ENCODE data around the gene MFSD12. TPM values are rescaled to one million over a fixed set of nuclear protein-coding genes. Genes with fewer than 3 reads are reported as not detected.

The MFSD12 gene
- total RNA-seq, 1 donor from 2014 or later: 46.3 TPM

DNA sequence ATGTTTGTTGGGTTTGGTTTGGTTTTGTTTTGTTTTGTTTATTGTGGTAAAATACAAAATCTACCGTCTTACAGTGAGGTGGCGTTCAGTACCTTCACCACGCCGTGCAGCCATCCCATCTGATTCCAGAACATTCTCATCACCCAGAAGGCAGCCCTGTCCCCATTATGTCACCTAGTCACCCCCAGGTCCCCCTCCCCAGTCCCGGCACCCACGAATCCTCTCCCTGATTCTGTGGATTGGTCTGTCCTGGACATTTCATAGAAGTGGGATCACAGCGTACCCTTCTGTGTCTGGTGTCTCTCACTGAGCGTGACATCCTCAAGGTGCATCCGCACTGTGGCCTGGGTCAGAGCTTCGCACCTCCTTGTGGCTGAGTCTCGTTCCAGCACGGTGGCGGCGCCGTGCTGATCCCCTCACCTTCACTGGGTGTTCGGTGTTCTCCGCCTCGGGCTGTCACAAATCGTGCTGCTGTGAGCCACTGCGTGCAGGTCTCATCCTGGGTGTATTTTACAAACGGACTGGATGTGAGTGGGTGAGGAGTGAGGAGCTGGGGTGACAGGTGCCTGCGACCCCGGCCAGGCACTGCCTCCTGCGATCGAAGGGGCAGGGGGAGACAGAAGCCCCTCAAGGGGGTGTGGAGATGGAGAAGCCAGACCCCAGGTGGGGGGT lies 19.0 kb downstream of the MFSD12 start:
- FAIRE-seq: no peak
- no peak overlapping the region for H3K4me3 ChIP-seq (ENCODE audit: low read depth, low read length)
- TF ChIP-seq CTCF (IDR thresholded peaks at IDR 0.05; ENCODE audit: insufficient read depth, low read length, severe bottlenecking): no peak
- no peaks in the 10 kb centered on the region for H3K27me3 ChIP-seq (ENCODE audit: control insufficient read depth, insufficient read depth, low read length)
- DNase-seq (ENCODE audit: low read depth): no peak
- peaks cover 16% of the 10 kb centered on the region for H3K36me3 ChIP-seq (ENCODE audit: control insufficient read depth, insufficient read depth, low read length)

- no peaks in the 10 kb centered on the region for H3K27me3 ChIP-seq (ENCODE audit: control insufficient read depth, insufficient read depth, low read length)
- DNase-seq (ENCODE audit: low read depth) (no peak), FAIRE-seq (no peak)
- no peak for TF ChIP-seq CTCF (IDR thresholded peaks at IDR 0.05; ENCODE audit: insufficient read depth, low read length, severe bottlenecking)
- H3K4me3 ChIP-seq (ENCODE audit: low read depth, low read length): no peak overlapping the region
- H3K36me3 ChIP-seq (ENCODE audit: control insufficient read depth, insufficient read depth, low read length): peaks cover 18% of the 10 kb centered on the region
These were observed 19.7 kb downstream of the MFSD12 start for GRCh38 chr19:3537438-3538240.

DNA sequence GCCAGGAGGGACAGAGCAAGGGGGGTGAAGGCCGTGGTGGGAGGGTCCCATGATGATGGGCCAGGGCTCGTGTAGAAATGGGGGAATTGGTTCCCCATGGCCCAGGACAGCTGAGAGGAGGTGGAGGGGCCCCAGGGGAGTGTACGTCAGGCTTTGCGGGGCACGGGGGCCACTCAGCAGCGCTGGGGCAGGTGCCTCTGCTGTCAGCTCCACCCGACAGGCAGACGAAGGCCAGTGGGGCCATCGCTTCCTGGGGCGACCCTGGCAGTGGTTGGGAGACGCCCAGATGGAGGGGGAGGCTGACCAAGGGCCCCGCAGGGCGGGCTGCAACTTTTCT lies 20.3 kb downstream of the MFSD12 start:
- H3K27me3 ChIP-seq (ENCODE audit: control insufficient read depth, insufficient read depth, low read length): no peaks in the 10 kb centered on the region
- no peak for FAIRE-seq
- TF ChIP-seq CTCF (IDR thresholded peaks at IDR 0.05; ENCODE audit: insufficient read depth, low read length, severe bottlenecking): no peak
- no peak for DNase-seq (ENCODE audit: low read depth)
- H3K36me3 ChIP-seq (ENCODE audit: control insufficient read depth, insufficient read depth, low read length): peaks cover 19% of the 10 kb centered on the region
- no peak overlapping the region for H3K4me3 ChIP-seq (ENCODE audit: low read depth, low read length)

GRCh38 chr19:3536429-3537100 lies 20.8 kb downstream of the MFSD12 start:
- Histone ChIP-seq H3K27me3 (ENCODE audit: control insufficient read depth, insufficient read depth, low read length) (no peaks in the 10 kb centered on the region), H3K36me3 (ENCODE audit: control insufficient read depth, insufficient read depth, low read length) (peaks cover 21% of the 10 kb centered on the region), H3K4me3 (ENCODE audit: low read depth, low read length) (no peak overlapping the region)
- DNase-seq (ENCODE audit: low read depth) (no peak), FAIRE-seq (no peak)
- no peak for TF ChIP-seq CTCF (IDR thresholded peaks at IDR 0.05; ENCODE audit: insufficient read depth, low read length, severe bottlenecking)

DNA sequence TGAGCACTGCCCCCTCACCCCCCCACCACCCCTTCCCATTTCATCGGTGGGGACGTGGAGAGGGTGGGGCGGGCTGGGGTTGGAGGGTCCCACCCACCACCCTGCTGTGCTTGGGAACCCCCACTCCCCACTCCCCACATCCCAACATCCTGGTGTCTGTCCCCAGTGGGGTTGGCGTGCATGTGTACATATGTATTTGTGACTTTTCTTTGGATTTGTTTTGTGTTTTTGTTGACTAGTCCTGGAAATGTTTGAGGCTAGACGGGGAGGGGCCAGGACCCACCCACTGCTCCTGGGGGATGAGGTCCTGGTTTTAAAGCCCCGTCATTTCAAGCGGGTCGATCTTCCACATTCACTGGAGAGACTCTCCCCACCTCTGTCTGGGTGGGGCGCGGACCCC lies 21.4 kb downstream of the MFSD12 start:
- no peak for TF ChIP-seq CTCF (IDR thresholded peaks at IDR 0.05; ENCODE audit: insufficient read depth, low read length, severe bottlenecking)
- Histone ChIP-seq H3K36me3 (ENCODE audit: control insufficient read depth, insufficient read depth, low read length) (peaks cover 23% of the 10 kb centered on the region), H3K27me3 (ENCODE audit: control insufficient read depth, insufficient read depth, low read length) (no peaks in the 10 kb centered on the region), H3K4me3 (ENCODE audit: low read depth, low read length) (no peak overlapping the region)
- DNase-seq (ENCODE audit: low read depth): no peak
- no peak for FAIRE-seq
